ENCODE data around the gene NDUFS3.

DNA sequence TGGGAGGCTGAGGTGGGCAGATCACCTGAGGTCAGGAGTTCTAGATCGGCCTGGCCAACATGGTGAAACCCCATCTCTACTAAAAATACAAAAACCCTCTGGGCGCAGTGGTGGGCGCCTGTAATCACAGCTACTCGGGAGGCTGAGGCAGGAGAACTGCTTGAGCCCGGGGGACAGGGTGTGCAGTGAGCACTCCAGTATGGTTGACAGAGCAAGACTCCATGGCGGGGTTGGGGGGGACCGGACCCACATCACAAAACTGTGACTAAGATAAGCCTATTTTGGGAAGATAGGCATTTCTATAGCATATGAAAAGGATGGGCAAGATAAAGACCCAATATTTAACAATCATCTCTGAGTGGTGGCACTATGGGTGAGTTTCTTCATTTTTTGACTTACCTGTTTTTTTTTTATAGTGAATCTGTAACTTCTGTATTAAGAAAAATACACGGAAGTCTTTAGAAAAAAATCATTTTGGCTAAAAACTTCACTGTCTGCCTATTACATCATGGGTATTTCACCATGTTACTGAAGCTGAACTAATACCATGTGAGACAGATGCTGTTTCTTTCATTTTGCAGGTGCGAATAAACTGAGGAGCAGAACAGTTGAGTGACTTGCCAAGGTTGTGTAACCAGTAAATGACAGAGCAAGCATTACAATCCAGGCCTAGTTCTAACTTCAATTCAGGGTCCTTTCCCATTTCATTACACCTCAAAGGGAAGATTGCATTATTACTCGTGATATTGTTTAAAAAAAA is 28.4 kb upstream of the NDUFS3 start:
- TF ChIP-seq CTCF (IDR thresholded peaks at IDR 0.05; ENCODE audit: low read depth, low read length), result no peak
- no peak for TF ChIP-seq EZH2phosphoT487 (IDR thresholded peaks at IDR 0.05; ENCODE audit: low read depth)
